Karpas-422 (cell line): ENCODE data around the gene PAX3. TPM values are rescaled to one million over a fixed set of nuclear protein-coding genes. Genes with fewer than 3 reads are reported as not detected.

Experiments
- DNase-seq: peaks from one replicate; pipeline ENCODE4 v3.0.0-alpha.2; 2015
- H2AFZ ChIP-seq: fragments of 200-600 bp; sonication (generic); 2 replicates; pipeline ENCODE4 v1.6.1; 2014; ENCODE audit warnings: antibody characterized with exemption, low read length, mixed read lengths
- H3K27ac ChIP-seq: fragments of 200-600 bp; sonication (generic); 2 replicates; pipeline ENCODE4 v1.5.1; 2014; ENCODE audit warnings: mild to moderate bottlenecking, low read length, moderate library complexity
- H3K27me3 ChIP-seq: fragments of 200-600 bp; sonication (generic); 2 replicates; pipeline ENCODE4 v1.6.1; 2014; ENCODE audit warnings: low read length, mixed read lengths
- H3K36me3 ChIP-seq: fragments of 200-600 bp; sonication (generic); 2 replicates; pipeline ENCODE4 v1.6.1; 2014; ENCODE audit warnings: low read length, mixed read lengths; ENCODE audit not compliant: insufficient read depth
- H3K4me1 ChIP-seq: fragments of 200-600 bp; sonication (generic); 2 replicates; pipeline ENCODE4 v1.6.1; 2014; ENCODE audit warnings: mild to moderate bottlenecking, low read length, mixed read lengths
- H3K4me2 ChIP-seq: fragments of 200-600 bp; sonication (generic); 2 replicates; pipeline ENCODE4 v1.6.1; 2014; ENCODE audit warnings: low read length, low read depth, mild to moderate bottlenecking; ENCODE audit not compliant: poor library complexity, severe bottlenecking
- H3K4me3 ChIP-seq: fragments of 200-600 bp; sonication (generic); 2 replicates; pipeline ENCODE4 v1.5.1; 2014; ENCODE audit warnings: mild to moderate bottlenecking, antibody characterized with exemption, low read length, mixed read lengths
- H3K79me2 ChIP-seq: fragments of 200-600 bp; sonication (generic); 2 replicates; pipeline ENCODE4 v1.6.1; 2014; ENCODE audit warnings: mild to moderate bottlenecking, low read length, mixed read lengths
- H3K9ac ChIP-seq: fragments of 200-600 bp; sonication (generic); 2 replicates; pipeline ENCODE4 v1.6.0; 2014; ENCODE audit warnings: low read length
- H3K9me2 ChIP-seq: fragments of 200-600 bp; sonication (generic), shearing (Covaris generic); replicated peaks from 2 replicates; pipeline ENCODE4 v1.6.0; 2014; ENCODE audit warnings: mild to moderate bottlenecking, low read length, moderate library complexity; ENCODE audit not compliant: insufficient read depth
- H3K9me3 ChIP-seq: fragments of 300-700, 200-600 bp; sonication (generic); 2 replicates; pipeline ENCODE4 v1.6.1; 2014; ENCODE audit warnings: low read length, mixed read lengths
- H4K20me1 ChIP-seq: fragments of 200-600 bp; sonication (generic); 2 replicates; pipeline ENCODE4 v1.6.1; 2014; ENCODE audit warnings: mild to moderate bottlenecking, antibody characterized with exemption, low read length, low read depth; ENCODE audit not compliant: insufficient read depth
- total RNA-seq: library from RNA; depleted of rRNA; stranded (reverse); fragments of >200 nt; shearing (Covaris generic); gene quantifications from 2 replicates; pipeline ENCODE4 v1.2.3, GENCODE V29; 2014; ENCODE audit warnings: low replicate concordance

PAX3 gene
- total RNA-seq, 1 experiment from 2014 or later, result not detected

DNA sequence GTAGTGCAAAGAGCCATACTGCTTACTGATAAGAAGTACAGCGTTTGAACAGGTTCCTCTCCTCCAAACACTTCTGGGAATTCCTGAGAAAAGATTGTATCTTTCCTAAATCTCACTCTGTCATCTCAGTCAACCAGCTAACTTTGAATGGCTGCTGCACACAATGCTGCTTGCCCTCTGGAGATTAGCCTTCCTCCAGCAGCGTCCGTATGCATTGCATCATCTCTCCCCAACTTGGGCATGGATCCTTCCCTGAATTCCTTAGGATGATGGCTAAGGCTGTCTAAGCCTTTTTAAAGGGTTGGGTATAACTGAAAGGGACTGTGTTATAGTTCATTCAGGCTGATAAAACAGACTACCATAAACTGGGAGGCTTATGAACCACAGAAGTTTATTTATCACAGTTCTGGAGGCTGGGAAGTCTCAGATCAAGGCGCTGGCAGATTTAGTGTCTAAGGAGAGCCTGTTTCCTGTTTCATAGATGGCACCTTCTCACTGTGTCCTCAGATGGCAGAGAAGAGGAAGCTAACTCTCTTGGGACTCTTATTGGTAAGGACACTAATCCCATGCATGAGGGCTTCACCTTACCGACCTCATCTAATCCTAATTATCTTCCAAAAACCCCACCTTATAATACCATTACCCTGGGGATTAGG, 105.3 kb downstream of the PAX3 start:
- peak; percentile 71 for DNase-seq
- no peaks in the 10 kb centered on the region for H3K79me2 ChIP-seq

DNA sequence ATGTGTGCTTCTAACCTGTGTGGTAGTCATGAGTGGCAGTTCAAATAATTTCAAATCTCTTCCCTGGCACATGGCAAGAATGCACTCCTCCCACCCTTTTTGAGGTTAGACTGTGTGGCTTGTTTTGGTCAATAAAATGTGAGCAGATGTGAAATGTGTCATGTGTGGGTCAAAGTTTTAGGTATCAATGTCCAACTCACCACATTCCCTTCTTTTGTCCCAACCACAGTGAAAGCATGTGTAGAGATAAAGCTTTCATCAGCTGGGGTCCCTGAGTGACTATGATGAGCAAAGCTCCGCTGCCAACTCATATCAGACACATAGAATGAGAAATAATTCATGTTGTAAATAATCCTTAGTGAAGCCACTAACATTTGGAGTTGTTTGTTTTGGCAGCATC, 118.2 kb downstream of the PAX3 start:
- no peaks in the 10 kb centered on the region for H3K9me2 ChIP-seq
- no peak for DNase-seq
- no peaks in the 10 kb centered on the region for H4K20me1 ChIP-seq

More for the DNA sequence above, 105.3 kb downstream of the PAX3 start:
- Histone ChIP-seq H3K4me3 (no peak overlapping the region), H3K9me2 (no peaks in the 10 kb centered on the region), H3K27me3 (no peaks in the 10 kb centered on the region), H3K4me2 (no peak overlapping the region), H3K36me3 (no peaks in the 10 kb centered on the region), H3K4me1 (peaks cover 7% of the 10 kb centered on the region), H2AFZ (no peak overlapping the region), H3K9ac (no peak overlapping the region), H3K9me3 (no peaks in the 10 kb centered on the region), H4K20me1 (no peaks in the 10 kb centered on the region), H3K27ac (no peak overlapping the region)

GRCh38 chr2:222179592-222179991, 119.2 kb downstream of the PAX3 start:
- DNase-seq, result no peak
- no peak overlapping the region for H3K4me3 ChIP-seq
- no peaks in the 10 kb centered on the region for H3K36me3 ChIP-seq
- no peak overlapping the region for H3K9ac ChIP-seq
- H3K79me2 ChIP-seq, result no peaks in the 10 kb centered on the region
- H3K4me1 ChIP-seq, result no peaks in the 10 kb centered on the region
- H3K27me3 ChIP-seq, result no peaks in the 10 kb centered on the region
- no peak overlapping the region for H2AFZ ChIP-seq
- H3K27ac ChIP-seq, result no peak overlapping the region
- H3K9me3 ChIP-seq, result no peaks in the 10 kb centered on the region
- no peaks in the 10 kb centered on the region for H4K20me1 ChIP-seq
- no peak overlapping the region for H3K4me2 ChIP-seq
- H3K9me2 ChIP-seq, result no peaks in the 10 kb centered on the region

More for the DNA sequence above, 118.2 kb downstream of the PAX3 start:
- Histone ChIP-seq H3K27ac (no peak overlapping the region), H3K9ac (no peak overlapping the region), H3K9me3 (no peaks in the 10 kb centered on the region), H3K36me3 (no peaks in the 10 kb centered on the region), H3K79me2 (no peaks in the 10 kb centered on the region), H3K27me3 (no peaks in the 10 kb centered on the region), H3K4me2 (no peak overlapping the region), H3K4me1 (no peaks in the 10 kb centered on the region), H2AFZ (no peak overlapping the region), H3K4me3 (no peak overlapping the region)

GRCh38 chr2:222178450-222178849, 120.3 kb downstream of the PAX3 start:
- Histone ChIP-seq H3K9ac (no peak overlapping the region), H3K27me3 (no peaks in the 10 kb centered on the region), H3K79me2 (no peaks in the 10 kb centered on the region), H4K20me1 (no peaks in the 10 kb centered on the region), H3K4me3 (no peak overlapping the region), H2AFZ (no peak overlapping the region), H3K9me3 (no peaks in the 10 kb centered on the region), H3K9me2 (no peaks in the 10 kb centered on the region), H3K36me3 (no peaks in the 10 kb centered on the region), H3K4me2 (no peak overlapping the region), H3K27ac (no peak overlapping the region), H3K4me1 (no peaks in the 10 kb centered on the region)
- DNase-seq, result no peak

GRCh38 chr2:222176890-222177289, 121.9 kb downstream of the PAX3 start:
- H3K27me3 ChIP-seq, result no peaks in the 10 kb centered on the region
- H2AFZ ChIP-seq, result no peak overlapping the region
- no peaks in the 10 kb centered on the region for H4K20me1 ChIP-seq
- H3K27ac ChIP-seq, result no peak overlapping the region
- H3K79me2 ChIP-seq, result no peaks in the 10 kb centered on the region
- no peak overlapping the region for H3K4me3 ChIP-seq
- H3K4me2 ChIP-seq, result no peak overlapping the region
- DNase-seq, result no peak
- H3K4me1 ChIP-seq, result no peaks in the 10 kb centered on the region
- no peaks in the 10 kb centered on the region for H3K9me2 ChIP-seq
- no peaks in the 10 kb centered on the region for H3K36me3 ChIP-seq
- no peaks in the 10 kb centered on the region for H3K9me3 ChIP-seq
- H3K9ac ChIP-seq, result no peak overlapping the region

GRCh38 chr2:222174450-222174849, 124.3 kb downstream of the PAX3 start:
- H3K27me3 ChIP-seq, result no peaks in the 10 kb centered on the region
- H3K4me1 ChIP-seq, result no peaks in the 10 kb centered on the region
- H3K36me3 ChIP-seq, result no peaks in the 10 kb centered on the region
- H3K4me2 ChIP-seq, result no peak overlapping the region
- no peak overlapping the region for H3K9ac ChIP-seq
- no peak for DNase-seq
- no peaks in the 10 kb centered on the region for H3K79me2 ChIP-seq
- H3K9me2 ChIP-seq, result no peaks in the 10 kb centered on the region
- H2AFZ ChIP-seq, result no peak overlapping the region
- H3K4me3 ChIP-seq, result no peak overlapping the region
- no peaks in the 10 kb centered on the region for H3K9me3 ChIP-seq
- H4K20me1 ChIP-seq, result no peaks in the 10 kb centered on the region
- no peak overlapping the region for H3K27ac ChIP-seq

- Histone ChIP-seq H3K9me2 (no peaks in the 10 kb centered on the region), H3K4me1 (no peaks in the 10 kb centered on the region), H3K36me3 (no peaks in the 10 kb centered on the region), H4K20me1 (no peaks in the 10 kb centered on the region), H2AFZ (no peak overlapping the region), H3K9me3 (no peaks in the 10 kb centered on the region), H3K27me3 (no peaks in the 10 kb centered on the region), H3K9ac (no peak overlapping the region), H3K4me2 (no peak overlapping the region), H3K4me3 (no peak overlapping the region), H3K27ac (no peak overlapping the region), H3K79me2 (no peaks in the 10 kb centered on the region)
- DNase-seq, result no peak
Observed at GRCh38 chr2:222169346-222169745, 129.5 kb downstream of the PAX3 start.

DNA sequence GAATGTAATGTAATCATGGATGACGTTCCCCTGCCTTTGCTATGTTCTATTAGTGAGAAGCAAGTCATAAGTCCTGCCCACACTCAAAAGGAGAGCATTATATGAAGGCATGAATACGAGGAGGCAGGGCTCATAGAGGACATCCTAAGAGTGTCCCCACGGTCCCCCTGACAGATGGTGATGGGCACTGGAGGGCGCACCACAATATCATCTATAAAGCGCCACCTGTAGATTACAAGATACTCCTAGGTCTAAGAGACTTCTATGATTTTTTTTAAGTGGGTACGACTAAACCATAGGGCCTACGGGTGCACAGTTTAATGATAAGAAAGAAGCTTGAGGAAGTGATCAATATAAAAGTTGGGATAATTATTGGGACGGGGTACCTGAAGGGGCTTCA, 131.0 kb downstream of the PAX3 start:
- H3K27ac ChIP-seq, result no peak overlapping the region
- no peaks in the 10 kb centered on the region for H4K20me1 ChIP-seq
- H3K9me3 ChIP-seq, result no peaks in the 10 kb centered on the region
- DNase-seq, result no peak
- H3K9ac ChIP-seq, result no peak overlapping the region
- H3K4me2 ChIP-seq, result no peak overlapping the region
- H3K4me1 ChIP-seq, result no peaks in the 10 kb centered on the region
- no peaks in the 10 kb centered on the region for H3K79me2 ChIP-seq
- H2AFZ ChIP-seq, result no peak overlapping the region
- no peaks in the 10 kb centered on the region for H3K9me2 ChIP-seq
- H3K27me3 ChIP-seq, result no peaks in the 10 kb centered on the region
- H3K4me3 ChIP-seq, result no peak overlapping the region
- no peaks in the 10 kb centered on the region for H3K36me3 ChIP-seq
